ENCODE data around the gene PLEKHA7.
A peak's percentile ranks its signal among the peaks of the same experiment; 100 is the strongest.
"Not testable (repeated sequence)": the region's sequence is repeated elsewhere in the genome, so short reads cannot be mapped to it uniquely, and the experiment has no call there.

Gene PLEKHA7

DNA sequence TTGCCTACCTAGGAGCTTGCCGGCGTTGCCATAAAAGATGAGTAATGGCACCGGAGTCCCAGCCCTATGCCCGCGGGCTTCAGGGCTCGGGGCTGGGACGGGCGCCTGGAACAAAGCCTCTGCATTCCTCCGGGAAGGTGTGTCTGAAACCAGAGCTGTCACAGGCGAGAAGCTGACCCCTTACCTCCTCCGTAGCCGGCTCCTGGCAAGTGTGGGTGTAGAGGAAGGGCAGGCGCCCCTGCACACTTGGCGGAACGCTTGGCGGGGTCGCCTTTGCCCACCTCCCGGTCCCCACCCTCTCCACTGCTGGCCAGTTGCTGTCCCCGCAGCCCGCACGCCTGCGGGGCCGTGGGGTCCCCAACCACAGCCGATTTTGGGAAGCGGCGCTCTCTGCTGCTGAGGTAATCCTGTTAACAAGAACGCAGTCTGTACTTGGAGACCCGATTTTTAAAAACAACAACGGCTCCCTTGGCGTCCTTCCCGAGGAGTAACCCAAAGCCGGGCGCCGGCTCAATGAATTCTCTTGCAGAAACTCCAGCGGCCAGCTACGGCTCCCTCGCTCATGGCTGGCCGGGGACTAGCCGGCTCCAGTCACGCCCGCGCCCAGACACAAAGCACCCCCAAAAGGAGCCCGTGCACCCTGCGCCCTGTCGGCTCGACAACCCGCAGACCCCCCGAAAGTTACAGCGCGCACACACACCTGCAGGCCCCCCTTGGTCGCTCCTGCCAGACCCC is 89.2 kb downstream of the PLEKHA7 start:
- DNase-seq = peak; percentile 47
- in situ Hi-C loops (cut with HindIII; ENCODE audit: low pct_ligation_motif_present, low pct_unique_long_range_greater_than_20kb, low sequenced_read_pairs) = loop anchor here (25.0 kb wide), 1 partner anchor 137 kb away; no protein-coding TSS in a partner anchor

DNA sequence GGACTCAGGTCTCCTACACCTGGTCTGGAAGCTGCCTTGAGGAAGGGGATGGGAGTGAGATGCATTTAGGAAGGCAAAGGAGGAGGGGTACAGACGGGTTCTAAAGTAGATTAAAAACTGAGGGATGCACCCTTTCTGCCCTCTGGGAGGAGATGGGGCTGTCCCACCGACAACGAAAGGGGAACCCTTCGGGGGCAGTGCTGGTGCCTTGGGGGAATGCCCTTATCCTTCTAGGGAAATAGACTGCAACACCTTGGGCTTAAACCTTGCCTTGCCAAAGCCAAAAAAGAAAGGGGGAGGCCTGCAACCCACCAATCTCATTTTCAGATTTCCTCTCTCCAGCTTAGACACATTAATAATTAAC is 89.8 kb downstream of the PLEKHA7 start:
- in situ Hi-C loops (cut with HindIII; ENCODE audit: low pct_ligation_motif_present, low pct_unique_long_range_greater_than_20kb, low sequenced_read_pairs) = no loop called here
- no peak for DNase-seq

DNA sequence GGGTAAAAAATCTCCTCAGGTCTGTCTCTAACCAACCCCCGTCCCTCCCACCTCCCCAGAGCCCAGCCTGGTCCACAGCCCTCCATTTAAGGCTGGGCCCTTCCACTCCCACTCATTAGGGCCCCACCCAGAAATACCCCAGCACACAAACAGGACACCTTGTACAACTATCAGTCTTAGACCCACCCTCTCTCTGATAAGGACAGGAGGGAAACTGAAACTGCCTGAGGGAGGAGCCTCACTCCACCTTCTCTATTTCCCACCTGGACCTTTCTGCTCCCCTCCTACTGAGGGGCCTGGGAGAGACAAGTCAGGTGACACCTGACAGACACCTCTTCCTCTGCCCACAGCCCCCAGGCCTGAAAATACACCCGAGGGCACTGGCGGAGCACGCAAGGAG is 90.2 kb downstream of the PLEKHA7 start:
- no peak for DNase-seq
- in situ Hi-C loops (cut with HindIII; ENCODE audit: low pct_ligation_motif_present, low pct_unique_long_range_greater_than_20kb, low sequenced_read_pairs) = no loop called here

DNA sequence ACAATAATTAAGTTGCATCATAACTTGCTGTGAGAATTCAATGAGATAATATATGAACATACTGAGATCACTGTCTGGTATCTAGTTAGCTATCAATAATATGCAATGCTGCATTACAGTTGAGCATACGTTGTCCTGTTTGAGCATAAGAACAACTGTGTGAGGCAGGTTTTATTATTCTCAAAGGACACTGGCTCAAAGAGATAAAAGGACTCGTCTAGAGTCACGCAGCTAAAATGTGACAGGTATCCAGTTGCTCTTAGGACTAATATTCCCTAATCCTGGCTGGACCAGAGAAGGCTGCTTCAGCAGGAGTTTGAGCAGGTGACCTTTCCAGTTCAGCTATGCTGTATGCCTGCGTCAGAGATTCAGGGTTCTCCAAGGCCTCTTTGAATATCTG is 92.5 kb downstream of the PLEKHA7 start:
- in situ Hi-C loops (cut with HindIII; ENCODE audit: low pct_ligation_motif_present, low pct_unique_long_range_greater_than_20kb, low sequenced_read_pairs) = no loop called here
- no peak for DNase-seq

DNA sequence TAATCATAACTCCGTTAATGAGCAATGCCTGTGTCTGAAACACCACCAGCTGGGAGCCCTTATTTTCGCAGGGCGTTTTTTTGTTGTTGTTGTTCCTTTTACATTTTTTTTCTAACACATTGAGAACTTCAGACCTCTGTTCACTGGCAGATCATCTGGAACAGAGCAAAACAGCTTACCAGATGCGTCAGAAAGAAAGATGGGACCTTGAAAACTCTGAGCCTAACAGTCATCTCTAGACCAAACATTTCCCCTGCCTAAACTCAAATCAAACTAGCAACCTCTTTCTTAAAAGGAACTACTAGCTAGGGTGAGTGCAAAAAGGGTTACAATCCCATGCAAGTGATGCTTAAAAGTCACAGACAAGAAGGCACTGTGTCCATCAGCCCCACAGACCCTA is 93.2 kb downstream of the PLEKHA7 start:
- DNase-seq = no peak
- in situ Hi-C loops (cut with HindIII; ENCODE audit: low pct_ligation_motif_present, low pct_unique_long_range_greater_than_20kb, low sequenced_read_pairs) = no loop called here

DNA sequence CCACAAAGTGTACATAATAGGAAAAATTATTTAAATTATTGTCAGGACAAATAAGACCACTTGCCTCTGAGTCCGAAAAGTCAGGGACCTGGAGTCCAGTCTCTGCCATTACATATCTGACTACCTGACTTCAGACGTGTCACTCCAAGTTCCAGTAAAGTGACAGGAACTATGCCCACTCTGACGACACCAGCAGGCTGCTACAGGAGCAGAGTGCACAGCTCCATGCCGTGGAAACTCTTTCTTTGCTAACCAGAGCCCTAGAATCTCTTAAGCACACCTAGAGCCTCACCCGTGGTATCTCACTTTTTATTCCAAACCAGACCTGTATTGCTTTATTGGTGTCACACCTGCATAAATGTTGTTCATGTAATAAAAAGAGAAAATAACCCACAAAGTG is 93.7 kb downstream of the PLEKHA7 start:
- in situ Hi-C loops (cut with HindIII; ENCODE audit: low pct_ligation_motif_present, low pct_unique_long_range_greater_than_20kb, low sequenced_read_pairs) = no loop called here
- DNase-seq = no peak

DNA sequence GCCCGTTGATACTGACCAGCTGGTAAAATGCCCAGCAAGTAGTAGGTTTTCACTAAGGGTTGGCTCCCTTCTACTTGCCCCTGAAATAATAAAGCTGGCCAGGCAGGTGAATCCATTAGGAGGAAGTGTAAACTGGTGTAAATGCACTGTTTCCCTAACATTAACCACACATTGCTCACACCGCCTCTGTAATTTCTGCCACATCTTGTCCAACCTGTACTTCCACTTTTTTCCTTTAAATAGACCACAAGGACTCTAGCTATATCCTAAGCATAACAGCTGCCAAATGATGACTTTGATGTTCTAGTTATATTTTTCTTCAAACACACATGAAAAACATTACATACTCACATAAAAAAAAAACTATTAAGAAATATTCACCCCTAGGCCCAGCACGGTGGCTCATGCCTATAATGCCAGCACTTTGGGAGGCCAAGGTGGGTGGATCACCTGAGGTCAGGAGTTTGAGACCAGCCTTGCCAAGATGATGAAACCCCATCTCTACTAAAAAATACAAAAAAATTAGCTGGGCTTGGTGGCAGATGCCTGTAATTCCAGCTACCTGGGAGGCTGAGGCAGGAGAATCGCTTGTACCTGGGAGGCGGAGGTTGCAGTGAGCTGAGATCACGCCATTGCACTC is 95.6 kb downstream of the PLEKHA7 start:
- in situ Hi-C loops (cut with HindIII; ENCODE audit: low pct_ligation_motif_present, low pct_unique_long_range_greater_than_20kb, low sequenced_read_pairs); DNase-seq: not testable (repeated sequence)

DNA sequence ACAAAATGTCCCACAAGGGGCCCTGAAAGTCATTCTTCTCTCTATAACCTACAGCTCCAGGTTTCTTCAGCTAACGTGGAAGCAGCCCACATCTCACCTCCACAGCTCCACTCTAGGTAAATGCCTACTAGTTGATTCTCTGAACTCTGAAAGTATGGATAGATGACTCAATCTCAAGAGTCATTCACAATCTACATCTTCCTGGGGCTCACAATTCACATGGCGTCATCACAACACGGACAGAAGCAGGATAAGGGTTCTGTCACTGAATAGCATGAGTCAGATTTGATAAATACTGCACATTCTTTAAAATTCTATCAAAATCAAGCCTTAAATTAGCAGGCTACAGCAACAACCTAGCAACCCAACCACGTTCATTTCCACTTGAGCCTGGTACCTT is 96.3 kb downstream of the PLEKHA7 start:
- no peak for DNase-seq

DNA sequence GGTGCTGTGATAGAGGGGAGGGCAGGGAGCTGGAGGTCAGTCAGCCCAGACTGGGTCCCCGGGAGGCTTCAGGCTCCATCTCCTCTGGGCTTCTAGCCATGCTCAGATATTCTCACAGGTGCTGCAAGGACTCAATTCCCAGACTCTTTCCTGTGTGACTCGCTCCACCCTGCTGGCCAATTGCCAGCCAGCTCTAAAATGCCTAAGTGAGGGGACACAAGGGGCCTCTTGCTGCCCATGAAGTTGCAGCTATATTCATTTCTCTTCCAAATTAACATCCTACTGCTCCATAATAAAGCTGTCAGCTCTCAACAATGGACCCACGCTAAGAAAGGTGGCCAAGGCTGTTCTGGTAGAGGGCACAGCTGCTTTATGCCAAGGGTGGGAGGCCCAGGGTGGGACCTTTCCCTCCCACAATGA is 101.5 kb downstream of the PLEKHA7 start:
- no peak for DNase-seq
- in situ Hi-C loops (cut with HindIII; ENCODE audit: low pct_ligation_motif_present, low pct_unique_long_range_greater_than_20kb, low sequenced_read_pairs) = no loop called here

More for the DNA sequence above, 96.3 kb downstream of the PLEKHA7 start:
- in situ Hi-C loops (cut with HindIII; ENCODE audit: low pct_ligation_motif_present, low pct_unique_long_range_greater_than_20kb, low sequenced_read_pairs) = no loop called here

DNA sequence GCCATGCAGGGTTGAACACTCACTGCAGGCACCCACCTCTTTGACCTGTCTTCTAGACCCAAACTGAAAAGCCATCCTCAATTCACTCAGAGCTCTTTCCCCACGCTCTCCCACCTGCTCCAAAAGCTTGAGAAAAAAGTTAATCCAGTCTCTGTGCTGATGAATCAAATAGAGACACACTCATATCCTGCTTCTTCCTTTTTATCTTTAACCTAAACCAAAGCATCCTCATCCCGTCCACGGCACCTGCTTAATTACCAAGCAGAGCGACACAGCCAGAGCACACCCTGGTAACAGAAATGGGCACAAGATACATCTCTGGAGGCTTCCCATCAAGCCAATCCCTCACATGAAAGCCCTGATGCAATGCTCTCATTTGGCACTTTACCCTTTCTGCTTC is 102.6 kb downstream of the PLEKHA7 start:
- in situ Hi-C loops (cut with HindIII; ENCODE audit: low pct_ligation_motif_present, low pct_unique_long_range_greater_than_20kb, low sequenced_read_pairs) = no loop called here
- no peak for DNase-seq

DNA sequence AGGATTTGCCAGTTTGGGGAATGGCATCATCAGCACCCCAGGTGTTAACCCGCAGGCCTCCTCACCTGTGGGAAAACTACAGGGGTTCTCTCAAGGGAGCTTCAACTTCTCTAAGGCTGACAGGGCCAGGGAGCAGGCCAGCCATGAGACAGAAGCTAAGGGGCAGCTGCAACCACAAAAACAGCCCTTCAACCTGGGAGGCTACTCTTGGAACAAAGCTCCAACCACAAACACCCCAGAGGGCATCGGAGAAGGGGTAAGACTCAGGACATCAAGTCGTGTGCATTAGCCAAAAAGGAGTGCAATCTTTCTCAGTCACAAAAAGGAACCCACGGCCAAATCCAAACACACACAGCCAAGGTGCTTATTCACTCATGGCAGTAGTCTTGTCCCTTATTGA is 103.0 kb downstream of the PLEKHA7 start:
- in situ Hi-C loops (cut with HindIII; ENCODE audit: low pct_ligation_motif_present, low pct_unique_long_range_greater_than_20kb, low sequenced_read_pairs) = no loop called here
- DNase-seq = no peak

DNA sequence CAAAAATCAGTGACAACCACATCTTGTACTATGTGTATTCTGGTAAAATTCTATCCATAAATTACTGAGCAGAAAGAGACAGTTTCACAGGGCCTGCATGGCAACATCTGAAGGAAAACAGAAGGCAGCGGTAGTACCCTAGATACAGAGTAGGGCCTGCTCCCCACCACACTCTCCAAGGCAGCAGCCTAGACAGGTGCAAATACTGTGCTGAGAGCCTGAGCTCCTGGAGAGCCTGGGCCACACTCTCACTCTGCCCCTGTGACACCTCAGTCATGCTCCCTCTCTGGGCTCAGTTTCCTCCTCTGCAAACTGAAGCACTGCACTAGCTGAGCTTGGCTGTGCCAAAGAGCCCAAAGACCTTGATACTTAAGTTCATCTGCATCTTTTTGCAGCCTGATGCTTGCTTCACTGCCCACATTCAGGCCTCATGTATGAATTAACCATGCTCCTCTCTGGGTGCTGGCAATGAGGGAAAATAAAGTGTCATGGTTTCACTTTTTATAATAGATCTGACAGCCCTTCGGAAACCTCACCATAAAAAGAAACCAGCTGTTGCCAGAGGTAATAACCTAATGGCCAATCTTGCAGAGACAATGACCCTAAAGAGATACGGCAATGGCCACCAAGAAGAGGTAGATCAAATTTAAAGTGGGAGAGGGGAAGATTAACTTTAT is 104.7 kb downstream of the PLEKHA7 start:
- in situ Hi-C loops (cut with HindIII; ENCODE audit: low pct_ligation_motif_present, low pct_unique_long_range_greater_than_20kb, low sequenced_read_pairs) = no loop called here
- DNase-seq = no peak

DNA sequence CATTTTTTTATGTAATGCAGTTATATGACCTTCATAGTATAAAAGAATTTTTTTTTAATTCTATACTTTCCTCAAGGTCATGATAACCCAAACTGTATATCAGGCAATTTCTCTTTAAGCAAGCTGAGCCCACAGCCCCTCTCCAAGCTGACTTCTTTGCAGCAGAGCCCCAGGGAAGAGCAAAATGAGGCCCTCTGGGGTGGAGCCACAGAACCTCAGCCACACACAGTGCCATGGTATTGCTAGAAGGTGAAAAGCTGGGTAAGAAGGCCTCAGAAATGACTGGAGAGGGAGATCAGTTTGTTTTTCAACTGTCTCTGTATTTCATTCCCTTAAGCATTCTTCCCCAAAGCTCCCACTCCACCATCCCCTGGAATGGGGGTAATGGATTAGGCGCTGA is 108.8 kb downstream of the PLEKHA7 start:
- in situ Hi-C loops (cut with HindIII; ENCODE audit: low pct_ligation_motif_present, low pct_unique_long_range_greater_than_20kb, low sequenced_read_pairs) = no loop called here
- no peak for DNase-seq

DNA sequence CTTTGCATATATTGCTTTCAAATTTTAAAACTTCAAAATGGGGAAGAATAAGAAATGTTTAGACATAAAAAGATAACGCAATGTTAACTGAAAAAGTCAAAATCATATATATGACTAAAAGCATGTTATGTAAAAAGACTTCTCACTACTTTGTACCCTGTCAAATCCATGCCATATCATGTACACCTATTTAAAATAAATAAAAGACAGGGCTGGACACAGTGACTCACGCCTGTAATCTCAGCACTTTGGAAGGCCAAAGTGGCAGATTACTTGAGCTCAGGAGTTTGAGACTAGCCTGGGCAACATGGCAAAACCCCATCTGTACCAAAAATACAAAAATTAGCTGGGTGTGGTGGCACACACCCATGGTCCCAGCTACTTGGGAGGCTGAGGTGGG is 109.5 kb downstream of the PLEKHA7 start:
- in situ Hi-C loops (cut with HindIII; ENCODE audit: low pct_ligation_motif_present, low pct_unique_long_range_greater_than_20kb, low sequenced_read_pairs); DNase-seq: not testable (repeated sequence)

DNA sequence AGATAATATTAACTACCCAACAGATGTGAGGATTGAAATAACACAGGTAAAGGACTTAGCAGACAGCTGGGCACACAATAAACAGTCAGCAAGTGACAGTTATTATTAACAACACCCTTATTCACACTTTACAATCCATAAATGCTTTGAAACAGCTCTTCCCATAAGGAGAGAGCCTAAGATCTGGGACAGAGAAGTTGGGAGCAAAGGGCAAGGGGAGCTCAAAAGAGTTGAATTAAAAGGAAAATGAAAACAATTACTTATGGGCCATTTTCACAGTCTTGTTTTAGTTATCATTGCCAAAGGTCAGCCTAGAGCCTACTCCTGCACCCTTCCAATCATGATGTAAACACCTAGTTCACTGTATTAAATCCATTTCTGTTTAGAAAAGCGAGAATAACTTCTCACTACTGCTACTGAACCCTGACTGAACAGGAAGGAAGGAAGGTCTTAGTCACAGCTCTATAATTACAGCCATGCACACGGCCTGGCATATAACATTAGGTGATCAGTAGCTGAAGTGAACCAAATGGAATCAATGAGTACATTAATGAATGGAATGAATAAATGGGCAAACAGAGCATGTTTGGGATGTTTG is 111.3 kb downstream of the PLEKHA7 start:
- no peak for DNase-seq
- in situ Hi-C loops (cut with HindIII; ENCODE audit: low pct_ligation_motif_present, low pct_unique_long_range_greater_than_20kb, low sequenced_read_pairs) = no loop called here

DNA sequence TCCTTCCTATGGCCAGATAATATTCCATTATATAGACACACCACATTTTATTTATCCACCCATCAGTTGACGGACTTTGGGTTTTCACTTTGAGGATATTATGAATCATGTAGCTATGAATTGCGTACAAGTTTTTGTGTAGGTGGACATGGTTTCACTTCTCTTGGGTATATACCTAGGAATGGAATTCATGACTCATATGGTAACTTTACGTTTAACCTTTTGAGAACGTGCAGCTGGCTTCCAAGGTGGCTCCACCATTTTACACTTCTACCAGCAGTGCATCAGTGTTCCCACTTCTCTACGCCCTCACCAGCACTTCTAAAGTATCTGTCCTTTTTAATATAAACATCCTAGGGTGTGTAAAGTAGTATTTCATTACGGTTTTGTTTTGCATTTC is 112.0 kb downstream of the PLEKHA7 start:
- in situ Hi-C loops (cut with HindIII; ENCODE audit: low pct_ligation_motif_present, low pct_unique_long_range_greater_than_20kb, low sequenced_read_pairs) = no loop called here
- DNase-seq = no peak

DNA sequence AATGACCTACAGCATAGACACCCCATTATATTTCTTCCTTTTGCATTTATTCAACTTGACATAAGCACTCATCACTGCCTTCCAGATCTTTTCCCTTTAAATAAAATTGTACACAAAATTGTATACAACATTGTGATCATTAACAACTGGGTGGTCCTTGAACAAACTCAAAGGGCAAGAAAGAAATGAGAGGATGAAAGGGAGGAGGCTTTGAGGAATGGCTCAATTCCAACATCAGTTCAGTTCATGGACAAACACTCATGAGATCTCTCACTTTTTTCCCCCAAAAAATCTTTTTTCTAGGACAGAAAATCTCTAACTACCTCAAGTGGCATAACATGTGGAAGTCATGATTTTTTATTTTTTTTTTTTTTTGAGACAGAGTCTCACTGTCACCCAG is 113.7 kb downstream of the PLEKHA7 start:
- no peak for DNase-seq
- in situ Hi-C loops (cut with HindIII; ENCODE audit: low pct_ligation_motif_present, low pct_unique_long_range_greater_than_20kb, low sequenced_read_pairs) = no loop called here

DNA sequence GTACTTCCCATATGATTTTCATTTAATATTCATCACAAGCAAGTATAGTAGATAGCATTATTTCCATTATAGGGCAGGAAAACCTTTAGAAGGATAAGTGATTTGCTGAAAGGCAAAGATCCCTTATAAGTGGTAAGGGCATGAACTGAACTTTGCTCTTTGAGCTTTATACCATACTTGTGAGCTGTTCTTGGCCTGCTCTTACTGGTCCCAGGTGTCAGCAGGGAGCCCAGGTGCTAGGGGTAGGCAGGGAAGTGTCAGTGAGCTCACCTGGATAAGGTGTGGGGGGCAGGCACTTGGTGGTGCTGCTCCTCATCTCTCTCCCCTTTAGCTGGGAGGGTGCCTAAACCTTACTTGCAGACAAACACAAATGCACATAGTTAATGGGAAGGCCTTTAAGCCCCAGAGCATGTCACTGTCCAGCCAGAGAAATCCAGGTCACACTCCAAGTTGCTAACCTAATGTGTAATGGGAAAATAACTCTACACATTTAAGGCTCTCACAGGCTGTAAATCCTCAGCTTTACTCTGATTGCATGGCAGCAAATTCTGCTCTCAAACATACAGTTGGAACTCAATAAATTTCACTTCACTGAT is 114.4 kb downstream of the PLEKHA7 start:
- no peak for DNase-seq
- in situ Hi-C loops (cut with HindIII; ENCODE audit: low pct_ligation_motif_present, low pct_unique_long_range_greater_than_20kb, low sequenced_read_pairs) = no loop called here
